PFSK-1 (cell line): ENCODE results near the gene FGD4.

Experiments used
- FOXP2 ChIP-seq: optimal IDR thresholded peaks from 2 replicates; pipeline ENCODE3; 2011; ENCODE audit warnings: borderline replicate concordance, control low read depth, inconsistent platforms; ENCODE audit not compliant: insufficient read depth; ENCODE audit errors: extremely low read length, extremely low read depth
- POLR2AphosphoS5 ChIP-seq: IDR thresholded peaks from 2 replicates; pipeline ENCODE4 v1.6.1; 2012; ENCODE audit warnings: low read depth, mild to moderate bottlenecking, control low read depth, low read length, moderate library complexity
- REST ChIP-seq, 2 experiments: IDR thresholded peaks; 2 replicates each; pipeline versions ENCODE4 v1.6.1 to v1.8.0; 2011 to 2012; ENCODE audit warnings: low read depth in 2 of 2, low read length in 2 of 2, control low read depth in 1 of 2, inconsistent platforms in 1 of 2, mild to moderate bottlenecking in 1 of 2, moderate library complexity in 1 of 2; ENCODE audit not compliant: insufficient read depth in 1 of 2
- SIN3A ChIP-seq: IDR thresholded peaks from 2 replicates; pipeline ENCODE4 v1.6.1; 2012; ENCODE audit warnings: mild to moderate bottlenecking, low read length, moderate library complexity, borderline replicate concordance; ENCODE audit not compliant: insufficient read depth
- TAF1 ChIP-seq: IDR thresholded peaks from 2 replicates; pipeline ENCODE4 v1.6.1; 2012; ENCODE audit warnings: low read length, control low read depth, borderline replicate concordance; ENCODE audit not compliant: insufficient read depth

FGD4 gene

GRCh38 chr12:32542428-32543229 is 143.3 kb downstream of the FGD4 start:
- no peak for TF ChIP-seq POLR2AphosphoS5
- TF ChIP-seq FOXP2, result no peak
- TF ChIP-seq SIN3A, result no peak
- no peak for TF ChIP-seq TAF1
- no peak for TF ChIP-seq REST (IDR thresholded peaks at IDR 0.05; ENCODE audit: insufficient read depth in 1 of 2, low read depth in 2 of 2, low read length in 2 of 2)

DNA sequence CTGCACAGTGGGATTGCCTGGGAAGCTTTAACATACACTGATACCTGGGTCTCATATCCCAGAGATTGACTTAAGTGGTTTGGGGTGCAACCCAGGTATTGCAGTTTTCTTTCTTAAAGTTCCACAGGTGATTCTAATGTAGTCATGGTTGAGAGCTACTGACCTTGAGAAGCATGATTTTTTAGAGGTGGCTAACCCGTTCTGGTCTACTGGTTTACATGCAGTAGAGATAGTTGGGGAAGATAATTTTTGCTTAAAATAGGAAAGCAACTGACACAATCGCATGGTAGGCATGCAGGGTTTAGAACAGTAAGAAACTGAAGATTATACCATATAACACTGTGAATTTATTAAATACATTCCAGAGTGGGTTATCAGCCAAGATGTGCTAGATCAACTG is 145.5 kb downstream of the FGD4 start:
- TF ChIP-seq TAF1, result no peak
- TF ChIP-seq SIN3A, result no peak
- no peak for TF ChIP-seq REST (IDR thresholded peaks at IDR 0.05; ENCODE audit: insufficient read depth in 1 of 2, low read depth in 2 of 2, low read length in 2 of 2)
- TF ChIP-seq FOXP2, result no peak
- no peak for TF ChIP-seq POLR2AphosphoS5

GRCh38 chr12:32545413-32545980 is 146.1 kb downstream of the FGD4 start:
- no peak for TF ChIP-seq POLR2AphosphoS5
- TF ChIP-seq REST (IDR thresholded peaks at IDR 0.05; ENCODE audit: insufficient read depth in 1 of 2, low read depth in 2 of 2, low read length in 2 of 2), result no peak
- TF ChIP-seq SIN3A, result no peak
- no peak for TF ChIP-seq FOXP2
- no peak for TF ChIP-seq TAF1

DNA sequence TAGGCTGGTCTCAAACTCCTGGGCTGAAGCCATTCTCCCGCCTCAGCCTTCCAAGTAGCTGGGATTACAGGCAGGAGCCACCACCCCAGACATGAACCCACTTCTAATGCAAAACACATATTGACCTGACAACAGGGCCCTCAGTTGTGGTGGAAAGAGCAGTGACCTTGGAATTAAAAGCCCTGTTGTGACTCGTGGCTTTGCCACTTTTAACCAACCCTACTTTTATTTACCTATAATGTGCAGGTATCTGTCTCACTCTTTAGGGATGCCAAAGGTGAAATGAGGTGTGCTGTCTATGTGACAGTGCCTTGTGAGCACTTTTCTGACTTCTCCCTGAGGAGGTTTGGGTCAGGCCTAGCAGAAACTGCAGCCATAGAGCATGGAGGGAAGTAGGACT is 146.9 kb downstream of the FGD4 start:
- TF ChIP-seq SIN3A, result no peak

DNA sequence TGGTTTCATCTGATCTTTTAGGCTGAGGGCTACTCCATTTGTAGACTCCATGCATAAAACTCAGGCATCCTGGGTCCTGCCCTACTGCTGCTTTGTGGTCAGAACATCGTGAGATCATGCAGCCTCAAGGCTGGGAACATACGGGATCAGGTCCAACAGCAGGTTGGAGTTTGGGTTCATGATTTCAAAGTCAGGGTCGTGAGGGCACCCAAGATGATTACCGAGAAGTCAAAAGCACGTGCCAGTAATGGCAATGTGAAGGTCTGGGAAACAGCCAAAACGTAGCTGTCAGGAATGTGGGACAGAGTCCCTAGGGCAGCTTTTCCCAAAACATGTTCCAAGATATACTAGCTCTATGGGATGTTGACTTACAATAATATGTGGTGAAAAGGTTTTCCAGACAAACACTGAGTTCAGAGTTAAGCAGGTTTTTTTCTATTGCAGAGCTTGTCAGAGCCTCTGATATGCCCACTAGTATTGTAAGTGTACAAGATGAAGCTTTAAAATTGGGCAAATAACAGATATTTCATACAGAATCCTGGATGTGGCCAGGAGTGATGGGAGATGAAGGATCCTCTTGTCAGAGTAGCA is 149.4 kb downstream of the FGD4 start:
- no peak for TF ChIP-seq TAF1
- TF ChIP-seq SIN3A, result no peak
- no peak for TF ChIP-seq FOXP2
- TF ChIP-seq REST (IDR thresholded peaks at IDR 0.05; ENCODE audit: insufficient read depth in 1 of 2, low read depth in 2 of 2, low read length in 2 of 2), result no peak
- TF ChIP-seq POLR2AphosphoS5, result no peak
